NOMO-1 (cell line): ENCODE measurements around the gene ACVR1.
"Not testable (repeated sequence)": the region's sequence is repeated elsewhere in the genome, so short reads cannot be mapped to it uniquely, and the experiment has no call there.

Experiments
- DNase-seq, 2 experiments: peaks; one replicate each; lab custom pipeline; 2025; ENCODE audit not compliant: unreplicated experiment in 2 of 2; lab: John Stamatoyannopoulos, UW

ACVR1 gene

DNA sequence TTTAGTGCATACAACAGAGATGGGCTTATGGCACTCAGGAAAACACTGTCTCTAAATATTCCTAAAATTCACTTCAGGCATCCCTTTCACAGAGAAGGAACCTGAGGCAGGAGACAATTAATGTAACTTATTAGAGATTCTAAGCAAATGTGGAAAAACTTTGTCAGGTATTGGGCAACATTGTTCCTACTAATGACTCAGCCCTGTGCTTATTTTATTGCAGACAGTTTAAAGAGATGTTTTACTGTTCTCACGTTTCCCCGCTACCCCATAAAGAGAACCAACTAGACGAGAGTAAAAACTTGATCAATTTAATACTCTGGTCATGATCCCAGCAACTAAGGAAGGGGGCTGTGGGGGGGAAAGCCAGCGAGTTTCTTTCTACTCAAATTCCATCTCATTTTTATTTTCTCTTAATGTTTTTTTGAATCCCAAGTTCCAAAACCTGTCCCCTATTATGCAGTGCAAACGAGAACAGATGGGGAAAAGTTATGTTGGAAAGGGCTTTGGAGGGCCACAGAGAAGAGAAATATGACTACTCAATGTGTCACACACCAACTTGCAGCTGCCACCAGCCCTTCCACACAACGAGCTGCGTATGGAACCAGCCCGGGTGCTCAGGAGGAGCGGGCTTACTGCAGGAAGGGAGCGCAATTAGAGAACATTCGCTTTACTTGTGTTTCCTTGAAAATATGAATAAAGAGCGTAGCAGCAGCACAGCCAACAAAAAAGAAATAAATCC is 18.7 kb upstream of the ACVR1 start:
- peak; percentile 27 to 79 for DNase-seq

DNA sequence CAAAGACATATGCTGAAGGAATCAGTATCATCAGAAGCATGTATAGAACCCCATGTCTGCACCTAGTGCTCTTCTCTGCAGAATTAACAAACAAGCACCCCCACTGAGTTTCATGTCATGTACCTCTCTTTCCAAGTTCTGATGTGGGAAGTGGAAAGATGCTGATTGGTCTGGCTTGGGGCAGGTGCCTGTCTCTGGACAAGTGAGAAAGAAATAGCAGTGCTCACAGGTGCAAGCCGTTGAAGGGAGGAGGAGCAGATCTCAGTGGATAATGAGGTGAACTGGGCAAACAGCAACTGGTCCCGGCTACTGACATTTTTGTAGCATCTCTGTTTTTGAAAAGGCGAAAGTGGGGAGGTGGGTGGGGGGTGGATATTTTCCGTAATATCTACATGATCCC is 17.5 kb upstream of the ACVR1 start:
- DNase-seq = no peak

GRCh38 chr2:157891643-157892041 is 15.5 kb upstream of the ACVR1 start:
- DNase-seq = no peak

DNA sequence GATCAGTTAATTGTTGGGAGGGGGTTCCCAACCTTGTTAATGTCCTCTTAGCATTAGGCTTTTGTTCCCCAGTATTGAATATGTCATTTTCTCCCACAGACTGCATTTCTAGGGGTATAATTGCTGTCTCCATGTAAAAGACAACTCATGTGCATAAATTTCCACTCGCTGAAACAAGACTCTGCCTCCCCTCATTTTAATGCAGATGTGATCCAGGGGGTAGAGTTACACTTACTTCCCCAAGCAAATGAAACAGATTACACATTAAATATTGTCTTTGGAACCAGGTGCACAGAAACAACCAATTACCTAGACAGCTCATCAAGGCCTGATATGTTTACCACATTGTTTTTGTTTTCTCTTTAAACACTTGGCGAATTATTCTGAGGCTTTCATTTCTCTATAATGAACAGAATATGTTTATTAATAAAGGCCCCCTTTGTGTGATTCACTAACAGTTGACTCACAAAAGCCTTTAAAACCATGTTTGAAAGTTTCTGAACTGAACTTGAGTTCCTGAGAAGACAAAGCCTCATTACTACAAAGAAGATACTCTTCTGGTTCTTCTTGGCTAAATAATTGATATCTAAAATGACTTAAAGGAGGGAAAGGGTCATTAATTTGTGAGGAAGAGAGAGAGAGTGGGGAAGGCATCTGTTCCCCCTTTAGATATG is 15.0 kb upstream of the ACVR1 start:
- no peak for DNase-seq

GRCh38 chr2:157887946-157888345 is 11.8 kb upstream of the ACVR1 start:
- DNase-seq = no peak

DNA sequence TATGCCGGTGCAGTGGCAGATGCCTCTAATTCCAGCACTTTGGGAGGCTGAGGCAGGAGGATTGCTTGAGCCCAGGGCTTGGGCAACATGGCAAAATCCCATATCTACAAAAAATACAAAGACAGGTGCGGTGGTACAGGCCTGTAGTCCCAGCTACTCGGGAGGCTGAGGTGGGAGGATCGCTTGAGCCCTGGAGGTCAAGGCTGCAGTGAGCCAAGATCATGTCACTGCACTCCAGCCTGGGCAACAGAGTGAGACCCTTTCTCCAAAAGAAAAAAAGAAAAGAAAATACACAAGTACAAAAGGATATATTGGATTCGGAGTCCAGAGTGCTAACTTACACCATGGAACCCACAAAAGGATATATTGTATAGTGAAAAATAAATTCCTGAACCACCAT is 8.4 kb upstream of the ACVR1 start:
- not testable (repeated sequence) for DNase-seq

DNA sequence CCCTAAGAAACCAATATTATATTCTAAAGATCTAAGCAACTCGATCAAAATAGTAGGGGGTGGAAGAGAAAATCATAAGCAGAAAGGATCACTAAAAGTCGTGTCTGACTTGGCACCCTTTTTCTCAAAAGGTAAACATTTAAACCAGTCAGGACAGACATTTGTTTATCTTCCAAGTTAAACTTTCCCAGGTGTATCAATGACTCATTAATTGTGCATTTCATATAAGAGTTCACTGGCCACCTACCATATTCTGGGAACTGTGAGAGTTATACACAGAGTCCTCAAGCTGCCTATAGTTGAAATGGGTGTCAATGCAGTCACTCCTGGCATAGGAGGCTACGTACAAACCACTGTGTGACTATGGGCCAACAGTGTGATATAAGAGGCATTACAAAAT is 4.8 kb upstream of the ACVR1 start:
- no peak for DNase-seq

DNA sequence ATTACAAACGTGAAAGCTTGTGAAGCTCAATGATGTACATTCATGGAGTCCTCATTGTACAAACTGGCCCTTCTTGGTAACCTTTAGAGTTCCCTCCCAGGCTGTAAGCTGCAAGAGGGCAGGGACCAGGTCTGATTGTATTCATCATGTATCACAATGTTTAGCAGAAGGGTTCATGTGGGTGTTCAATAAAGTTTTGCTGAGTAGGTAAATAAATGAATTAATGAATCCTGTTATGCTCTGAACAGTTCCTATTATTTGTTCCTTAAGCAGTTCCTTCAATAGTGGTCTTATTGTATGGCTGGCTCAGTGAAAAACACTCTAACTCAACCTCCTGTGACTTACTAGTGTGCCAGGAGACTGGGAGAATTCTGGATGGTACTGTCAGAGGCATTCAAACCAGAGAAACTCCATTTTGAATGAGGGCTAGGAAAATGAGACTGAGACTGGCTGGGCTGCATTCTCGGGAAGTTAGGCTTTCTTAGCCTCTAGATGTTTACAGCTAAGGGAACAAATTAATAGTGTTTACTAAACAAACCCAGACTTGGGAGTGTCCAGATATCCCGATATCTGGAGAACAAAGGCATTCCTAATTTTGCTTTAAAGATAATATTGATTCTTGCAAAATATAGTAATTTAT is 1.8 kb upstream of the ACVR1 start:
- no peak for DNase-seq

- peak in 1 of 2 experiments; percentile 51 for DNase-seq
Measured at GRCh38 chr2:157876786-157877138, 632 bp upstream of the ACVR1 start.

DNA sequence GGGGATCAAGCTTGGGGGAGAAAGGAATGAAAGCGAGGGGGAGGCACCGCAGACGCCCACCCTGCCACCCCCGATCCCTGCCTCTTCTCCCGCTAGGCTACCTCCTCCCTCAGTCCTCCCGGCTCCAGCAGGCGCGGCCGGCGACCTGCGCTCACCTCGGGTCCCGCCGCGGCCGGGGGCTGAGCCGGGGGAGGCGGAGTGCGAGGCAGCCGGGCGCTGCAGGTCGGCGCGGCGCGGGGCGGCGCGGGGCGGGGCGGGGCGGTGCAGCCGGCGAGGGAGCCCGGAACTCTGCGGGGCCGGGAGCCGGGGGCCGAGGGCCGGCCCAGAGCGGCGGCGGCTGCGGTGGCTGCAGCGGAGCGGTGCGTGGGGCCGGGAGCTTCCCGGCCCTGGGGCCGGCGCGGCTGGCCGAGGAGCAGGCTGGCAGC is 477 bp downstream of the ACVR1 start:
- DNase-seq = peak in 1 of 2 experiments; percentile 71

DNA sequence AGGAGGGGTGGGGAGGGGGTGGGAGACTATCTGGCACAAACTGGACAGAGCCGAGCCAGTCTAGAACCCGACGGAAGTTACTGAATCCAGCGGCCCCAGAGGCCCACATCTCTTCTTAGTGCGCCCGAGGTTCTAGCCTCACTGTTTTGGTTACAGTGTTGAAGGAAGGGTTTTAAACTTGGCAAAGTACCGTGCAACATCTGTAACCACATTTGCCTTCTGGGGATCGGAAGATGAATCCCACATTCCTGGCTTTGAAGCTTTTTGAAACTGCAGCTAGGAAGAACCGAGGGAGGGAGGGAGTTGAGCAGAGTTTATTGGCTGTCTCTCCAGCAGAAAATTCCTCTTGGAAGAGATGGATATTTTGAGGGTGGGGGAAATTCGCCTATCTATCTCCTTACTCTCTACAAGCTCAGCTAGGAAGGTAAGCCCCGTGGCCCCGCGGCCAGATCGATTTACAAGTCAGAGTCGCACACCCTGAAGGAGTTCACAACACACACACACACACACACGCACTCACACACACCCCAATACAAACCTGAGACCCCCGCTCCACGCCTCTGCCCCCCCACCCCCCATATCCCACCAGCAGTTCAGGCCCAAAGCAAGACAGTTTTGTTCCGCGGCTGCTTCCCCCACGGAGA is 1.0 kb downstream of the ACVR1 start:
- DNase-seq = no peak

GRCh38 chr2:157874348-157874747 is 1.8 kb downstream of the ACVR1 start:
- no peak for DNase-seq

- DNase-seq = no peak
Measured at GRCh38 chr2:157872791-157873190, 3.3 kb downstream of the ACVR1 start.

- DNase-seq = no peak
Measured at GRCh38 chr2:157871415-157871814, 4.7 kb downstream of the ACVR1 start.

GRCh38 chr2:157868993-157869392 is 7.1 kb downstream of the ACVR1 start:
- no peak for DNase-seq

GRCh38 chr2:157867703-157868102 is 8.4 kb downstream of the ACVR1 start:
- no peak for DNase-seq

GRCh38 chr2:157866666-157867642 is 9.2 kb downstream of the ACVR1 start:
- DNase-seq = no peak

GRCh38 chr2:157866202-157866601 is 9.9 kb downstream of the ACVR1 start:
- no peak for DNase-seq

- DNase-seq = no peak
Measured at GRCh38 chr2:157864857-157865430, 11.2 kb downstream of the ACVR1 start.

DNA sequence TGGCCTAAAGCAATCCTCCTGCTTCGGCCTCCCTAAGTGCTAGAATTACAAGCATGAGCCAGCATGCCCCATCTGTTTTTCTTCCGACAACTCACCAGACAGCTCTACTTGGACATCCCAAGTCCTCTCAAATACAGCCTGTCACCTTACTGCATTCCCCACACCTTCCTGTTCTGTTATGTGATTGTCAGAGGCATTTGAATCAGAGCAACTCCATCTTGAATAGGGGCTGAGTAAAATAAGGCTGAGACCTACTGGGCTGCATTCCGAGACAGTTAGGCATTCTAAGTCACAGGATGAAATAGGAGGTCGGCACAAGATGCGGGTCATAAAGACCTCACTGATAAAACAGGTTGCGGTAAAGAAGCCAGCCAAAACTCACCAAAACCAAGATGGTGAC is 17.3 kb downstream of the ACVR1 start:
- no peak for DNase-seq
